OCI-LY1 (cell line): ENCODE data around the gene ATP8A2.

Source experiments
- EZH2 ChIP-seq: fragments of 200-600 bp; sonication (generic), shearing (Covaris generic); IDR thresholded peaks from 2 replicates; pipeline ENCODE4 v1.8.0; 2017; ENCODE audit warnings: borderline replicate concordance, mixed run types, mild to moderate bottlenecking, antibody characterized with exemption, low read length, moderate library complexity, mixed read lengths
- TF ChIP-seq, protein P1 (sequence below): fragments of 200-600 bp; sonication (generic), shearing (Covaris generic); IDR thresholded peaks from 2 replicates; pipeline ENCODE4 v1.5.1; 2017; ENCODE audit warnings: mild to moderate bottlenecking, antibody characterized with exemption, low read length, moderate library complexity, mixed read lengths

DNA sequence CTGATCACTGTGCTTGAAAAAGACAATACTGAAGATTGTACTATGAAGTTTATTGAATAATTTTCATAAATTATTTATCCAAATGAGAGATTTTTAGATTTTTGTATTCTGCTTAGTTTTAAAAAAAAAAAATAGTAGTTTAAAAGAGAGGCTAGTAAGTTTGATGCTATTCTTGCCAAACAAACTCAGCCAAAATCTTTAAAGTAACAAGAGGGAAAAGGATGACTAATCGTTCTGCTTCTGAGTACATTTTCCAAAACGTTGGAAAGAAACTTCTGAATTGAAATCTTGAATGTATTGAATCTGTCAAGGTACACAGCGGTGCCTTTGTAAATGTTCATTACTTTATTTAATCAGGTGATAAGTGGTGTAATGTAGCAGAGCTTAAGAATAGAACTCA lies 35.9 kb upstream of the ATP8A2 start:
- TF ChIP-seq, protein P1, sequence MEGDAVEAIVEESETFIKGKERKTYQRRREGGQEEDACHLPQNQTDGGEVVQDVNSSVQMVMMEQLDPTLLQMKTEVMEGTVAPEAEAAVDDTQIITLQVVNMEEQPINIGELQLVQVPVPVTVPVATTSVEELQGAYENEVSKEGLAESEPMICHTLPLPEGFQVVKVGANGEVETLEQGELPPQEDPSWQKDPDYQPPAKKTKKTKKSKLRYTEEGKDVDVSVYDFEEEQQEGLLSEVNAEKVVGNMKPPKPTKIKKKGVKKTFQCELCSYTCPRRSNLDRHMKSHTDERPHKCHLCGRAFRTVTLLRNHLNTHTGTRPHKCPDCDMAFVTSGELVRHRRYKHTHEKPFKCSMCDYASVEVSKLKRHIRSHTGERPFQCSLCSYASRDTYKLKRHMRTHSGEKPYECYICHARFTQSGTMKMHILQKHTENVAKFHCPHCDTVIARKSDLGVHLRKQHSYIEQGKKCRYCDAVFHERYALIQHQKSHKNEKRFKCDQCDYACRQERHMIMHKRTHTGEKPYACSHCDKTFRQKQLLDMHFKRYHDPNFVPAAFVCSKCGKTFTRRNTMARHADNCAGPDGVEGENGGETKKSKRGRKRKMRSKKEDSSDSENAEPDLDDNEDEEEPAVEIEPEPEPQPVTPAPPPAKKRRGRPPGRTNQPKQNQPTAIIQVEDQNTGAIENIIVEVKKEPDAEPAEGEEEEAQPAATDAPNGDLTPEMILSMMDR = no peak
- no peak for TF ChIP-seq EZH2
